Measurements from ENCODE around the gene DLG4.

DNA sequence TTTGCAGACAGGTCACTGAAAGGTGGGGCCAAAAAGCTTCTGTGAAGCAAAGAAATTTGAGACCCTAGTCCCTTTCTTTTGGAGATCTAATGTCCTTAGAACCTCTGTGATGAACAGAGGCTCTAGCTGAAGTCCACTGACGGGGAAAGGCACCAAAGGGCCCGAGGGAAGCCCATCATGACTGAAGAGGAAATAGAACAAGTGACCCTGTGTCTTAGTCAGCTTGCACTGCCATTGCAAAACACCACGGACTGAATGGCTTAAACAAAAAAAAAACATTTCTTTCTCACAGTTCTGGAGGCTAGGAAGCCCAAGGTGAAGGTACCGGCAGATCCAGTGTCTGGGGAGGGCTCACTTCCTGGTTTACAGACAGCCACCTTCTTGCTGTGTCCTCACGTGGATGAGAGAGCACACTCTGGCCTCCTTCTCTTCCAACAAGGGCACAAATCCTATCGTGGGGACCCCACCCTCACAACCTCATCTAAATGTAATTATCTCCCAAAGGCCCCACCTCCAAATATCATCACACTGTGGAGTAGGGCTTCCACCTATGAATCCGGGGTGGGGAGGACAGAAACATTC, 80.7 kb downstream of the DLG4 start:
- TF ChIP-seq, protein P1, sequence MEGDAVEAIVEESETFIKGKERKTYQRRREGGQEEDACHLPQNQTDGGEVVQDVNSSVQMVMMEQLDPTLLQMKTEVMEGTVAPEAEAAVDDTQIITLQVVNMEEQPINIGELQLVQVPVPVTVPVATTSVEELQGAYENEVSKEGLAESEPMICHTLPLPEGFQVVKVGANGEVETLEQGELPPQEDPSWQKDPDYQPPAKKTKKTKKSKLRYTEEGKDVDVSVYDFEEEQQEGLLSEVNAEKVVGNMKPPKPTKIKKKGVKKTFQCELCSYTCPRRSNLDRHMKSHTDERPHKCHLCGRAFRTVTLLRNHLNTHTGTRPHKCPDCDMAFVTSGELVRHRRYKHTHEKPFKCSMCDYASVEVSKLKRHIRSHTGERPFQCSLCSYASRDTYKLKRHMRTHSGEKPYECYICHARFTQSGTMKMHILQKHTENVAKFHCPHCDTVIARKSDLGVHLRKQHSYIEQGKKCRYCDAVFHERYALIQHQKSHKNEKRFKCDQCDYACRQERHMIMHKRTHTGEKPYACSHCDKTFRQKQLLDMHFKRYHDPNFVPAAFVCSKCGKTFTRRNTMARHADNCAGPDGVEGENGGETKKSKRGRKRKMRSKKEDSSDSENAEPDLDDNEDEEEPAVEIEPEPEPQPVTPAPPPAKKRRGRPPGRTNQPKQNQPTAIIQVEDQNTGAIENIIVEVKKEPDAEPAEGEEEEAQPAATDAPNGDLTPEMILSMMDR (IDR thresholded peaks at IDR 0.05) = no peak
- no peak for TF ChIP-seq POLR2A (IDR thresholded peaks at IDR 0.05)
